NCI-H2227 (cell line): ENCODE data around the gene UXS1.

Source experiments
- DNase-seq: peaks from one replicate; lab custom pipeline; 2025; ENCODE audit not compliant: unreplicated experiment; lab: John Stamatoyannopoulos, UW

UXS1 gene

GRCh38 chr2:106113361-106113966 is 80.6 kb downstream of the UXS1 start:
- no peak for DNase-seq

- no peak for DNase-seq
Observed at GRCh38 chr2:106111882-106112571, 82.1 kb downstream of the UXS1 start.

DNA sequence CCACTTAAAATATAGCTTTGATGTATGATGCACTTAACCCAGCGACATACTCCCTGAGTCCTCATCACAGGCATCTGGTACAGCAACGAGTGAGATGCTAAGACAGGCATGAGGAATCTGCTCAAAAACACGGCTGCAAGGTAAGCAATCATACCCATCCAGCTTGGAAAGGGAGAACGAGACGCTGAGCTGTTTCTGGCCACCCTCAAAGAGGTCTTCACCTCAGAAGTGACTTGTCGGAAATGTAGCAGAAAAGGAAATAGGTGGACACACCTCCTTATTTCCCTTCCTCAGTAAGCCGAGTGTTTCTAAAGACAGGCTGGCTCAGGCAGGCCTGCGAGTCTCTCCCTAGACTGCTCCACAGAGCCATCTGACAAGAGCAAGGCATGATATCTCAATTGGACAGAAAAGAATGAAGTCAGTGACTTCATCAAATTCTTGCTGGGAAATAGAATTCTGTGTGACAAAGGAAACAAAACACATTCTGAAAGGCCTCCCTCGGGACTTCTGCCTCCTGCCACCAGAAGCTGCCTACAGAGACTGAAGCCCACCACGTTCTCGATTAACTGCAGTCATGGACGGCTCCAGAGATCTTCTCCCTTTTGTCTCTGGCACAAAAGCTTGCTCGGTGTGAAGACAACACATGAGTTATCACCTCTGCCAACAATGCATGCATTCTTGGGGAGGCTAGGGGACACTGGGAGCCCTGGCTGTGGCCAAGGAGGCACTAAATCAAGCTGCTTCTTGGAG is 84.3 kb downstream of the UXS1 start:
- no peak for DNase-seq

DNA sequence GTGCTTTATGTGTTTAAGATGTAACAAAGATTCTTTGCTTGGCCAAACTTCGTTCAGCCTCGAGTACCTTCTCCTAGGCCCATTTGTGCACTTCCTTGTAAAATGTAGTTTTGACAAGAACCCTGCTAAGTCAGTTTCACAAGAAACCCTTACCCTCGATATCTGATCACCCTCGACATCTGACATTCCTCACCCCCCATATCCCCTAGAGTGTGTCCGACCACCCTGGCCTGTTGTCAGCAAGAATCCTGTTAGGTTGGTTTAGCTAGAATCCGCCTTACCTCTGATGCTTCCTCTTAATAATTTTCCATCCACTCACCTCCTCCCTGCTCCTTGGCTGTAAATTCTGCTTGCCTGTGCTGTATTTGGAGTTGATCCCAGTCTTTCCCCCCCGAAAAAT is 85.3 kb downstream of the UXS1 start:
- no peak for DNase-seq

- no peak for DNase-seq
Observed at GRCh38 chr2:106108351-106108750, 85.8 kb downstream of the UXS1 start.

GRCh38 chr2:106107509-106108131 is 86.5 kb downstream of the UXS1 start:
- DNase-seq: no peak

GRCh38 chr2:106106622-106107508 is 87.2 kb downstream of the UXS1 start:
- DNase-seq: no peak

DNA sequence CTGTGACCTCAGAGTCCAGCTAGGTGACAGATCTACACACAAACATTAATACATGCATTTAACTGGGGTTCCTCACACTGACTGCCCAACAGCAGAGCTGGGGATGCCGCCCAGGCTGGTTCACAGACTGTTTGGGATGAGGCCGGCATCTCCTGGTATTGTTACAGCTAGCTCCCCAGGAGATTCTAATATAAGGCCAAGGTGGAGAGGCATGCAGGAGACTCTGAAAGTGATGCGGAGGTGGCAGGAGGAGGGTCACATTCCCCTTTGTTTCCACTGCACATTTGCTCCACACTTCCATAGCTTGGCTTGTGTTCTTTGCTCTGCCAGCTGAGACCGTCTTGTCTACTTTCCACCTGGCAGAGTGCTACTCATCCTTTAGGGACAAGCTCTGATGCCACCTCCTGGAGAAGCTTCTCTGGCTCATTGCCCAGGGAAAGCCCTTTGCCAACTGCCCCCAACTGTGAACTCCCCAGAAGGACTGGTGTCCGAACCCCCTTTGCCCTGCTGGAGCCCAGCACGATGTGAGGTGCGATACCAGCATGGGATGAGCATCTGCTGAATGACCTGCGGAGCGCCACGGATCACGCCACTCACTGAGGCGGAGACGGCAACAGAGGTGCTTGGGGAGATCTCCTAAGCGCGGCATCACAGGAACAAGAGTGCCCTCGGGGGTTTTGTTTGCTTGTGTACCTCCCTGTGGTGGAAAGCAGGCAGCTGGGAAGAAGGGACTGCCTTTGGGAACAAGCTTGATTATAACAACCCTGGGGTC is 88.8 kb downstream of the UXS1 start:
- no peak for DNase-seq

GRCh38 chr2:106104332-106105062 is 89.6 kb downstream of the UXS1 start:
- DNase-seq: peak; percentile 75

- no peak for DNase-seq
Observed at GRCh38 chr2:106099691-106100090, 94.4 kb downstream of the UXS1 start.

GRCh38 chr2:106098664-106099063 is 95.4 kb downstream of the UXS1 start:
- no peak for DNase-seq

GRCh38 chr2:106098081-106098480 is 96.0 kb downstream of the UXS1 start:
- DNase-seq: no peak

- DNase-seq: no peak
Observed at GRCh38 chr2:106097038-106098000, 96.8 kb downstream of the UXS1 start.

GRCh38 chr2:106096299-106097037 is 97.6 kb downstream of the UXS1 start:
- no peak for DNase-seq

- DNase-seq: no peak
Observed at GRCh38 chr2:106095478-106096298, 98.4 kb downstream of the UXS1 start.

DNA sequence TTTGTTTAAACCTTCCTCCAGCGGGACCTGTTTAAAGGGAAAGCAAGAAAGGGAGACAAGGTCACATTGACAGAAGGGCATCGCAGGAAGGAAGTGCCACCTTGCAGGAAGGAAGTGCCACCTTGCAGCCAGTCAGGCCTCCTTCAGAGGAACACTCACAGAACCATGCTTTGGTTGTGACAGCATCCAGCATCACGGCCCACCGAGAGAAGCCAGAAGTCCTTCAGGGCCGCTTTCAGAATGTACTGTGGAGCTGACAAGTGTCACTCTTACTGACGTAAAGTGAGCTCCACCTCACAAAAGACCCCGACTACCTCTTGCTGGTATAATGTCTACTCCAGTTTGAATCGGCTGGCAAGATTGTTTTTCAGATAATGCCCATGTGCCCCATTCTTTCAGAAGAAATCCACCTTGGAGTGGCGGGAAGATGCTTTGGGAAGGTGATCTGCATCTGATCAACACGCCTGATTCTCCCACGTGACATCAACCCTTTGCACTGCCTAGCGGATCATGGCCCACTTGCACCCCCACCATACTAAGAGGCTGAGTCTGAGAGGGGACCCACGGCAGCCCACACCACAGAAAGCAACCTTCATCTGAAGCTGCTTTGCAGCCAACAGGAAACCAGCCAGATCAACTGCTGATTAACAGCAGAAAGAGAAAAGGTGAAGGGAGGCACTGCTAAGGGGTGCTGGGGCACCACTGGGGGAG is 99.8 kb downstream of the UXS1 start:
- no peak for DNase-seq
